ENCODE measurements around the gene GABRG3. TPM values are rescaled to one million over a fixed set of nuclear protein-coding genes. Genes with fewer than 3 reads are reported as not detected.

The GABRG3 gene
- total and polyA plus RNA-seq, 9 of the 15 experiments (the other 6 are each of a cell fraction or from before 2014, with no cell fraction given) = 4.0 to 15.1 (median 11.2) TPM

DNA sequence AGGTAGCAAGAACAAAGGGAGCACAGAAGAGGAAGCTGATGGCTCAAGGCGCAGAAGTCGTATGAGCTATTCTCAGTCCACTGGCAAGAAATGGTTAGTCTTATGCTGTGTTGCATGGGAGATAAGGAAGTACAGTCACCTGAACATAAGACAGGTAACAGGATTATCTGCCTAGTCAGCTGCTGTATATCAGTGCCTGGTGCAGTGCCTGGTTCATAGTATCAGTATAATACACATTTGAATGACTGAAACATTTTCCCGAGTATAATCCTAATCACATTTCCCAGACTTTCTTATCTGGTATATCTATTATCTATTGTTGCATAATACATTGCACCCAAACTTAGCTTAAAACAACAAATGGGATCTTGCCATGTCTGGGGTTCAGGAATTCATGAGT is 302.5 kb downstream of the GABRG3 start (continued):
- TF ChIP-seq TAL1 (IDR thresholded peaks at IDR 0.05) = peak; percentile 54
- TF ChIP-seq NCOR1 (IDR thresholded peaks at IDR 0.05) = peak; percentile 9; the same call in 1 of the 2 replicates
- no peak for TF ChIP-seq JUND (IDR thresholded peaks at IDR 0.05; ENCODE audit: borderline replicate concordance, low read depth, low read length)
- TF ChIP-seq JUND (tag; IDR thresholded peaks at IDR 0.05; ENCODE audit: borderline replicate concordance, low read depth, low read length) = no peak
- no peak for TF ChIP-seq CHD7 (IDR thresholded peaks at IDR 0.05; ENCODE audit: low read depth, low read length)
- no peak for TF ChIP-seq PHF21A (IDR thresholded peaks at IDR 0.05; ENCODE audit: borderline replicate concordance, low read depth)
- TF ChIP-seq ZSCAN29 (IDR thresholded peaks at IDR 0.05) = no peak
- no peak for TF ChIP-seq FOXJ3 (CRISPR knock-in tag; IDR thresholded peaks at IDR 0.05)
- TF ChIP-seq ZKSCAN8 (CRISPR knock-in tag; IDR thresholded peaks at IDR 0.05) = no peak
- no peak for TF ChIP-seq SFPQ (IDR thresholded peaks at IDR 0.05; ENCODE audit: low read depth, low read length)
- no peak for TF ChIP-seq JUN (IDR thresholded peaks at IDR 0.05; ENCODE audit: borderline replicate concordance, low read depth, low read length)
- no peak for TF ChIP-seq JUN (CRISPR knock-in tag; IDR thresholded peaks at IDR 0.05; ENCODE audit: borderline replicate concordance)
- no peak for TF ChIP-seq SMAD2 (IDR thresholded peaks at IDR 0.05; ENCODE audit: low read depth, low read length)
- TF ChIP-seq ZNF644 (tag; IDR thresholded peaks at IDR 0.05; ENCODE audit: low read depth) = no peak

Measured in K562 (cell line).